TTC549 (cell line): Measurements from ENCODE around the gene SKI.
"Not testable (repeated sequence)": the region's sequence is repeated elsewhere in the genome, so short reads cannot be mapped to it uniquely, and the experiment has no call there.

Experiments used
- FAIRE-seq: peaks from 2 replicates; lab custom pipeline; 2012; peaks lifted over from hg19 to GRCh38; lab: Jason Lieb, UNC

The SKI gene

GRCh38 chr1:2247045-2247394 is 18.9 kb downstream of the SKI start:
- not testable (repeated sequence) for FAIRE-seq

DNA sequence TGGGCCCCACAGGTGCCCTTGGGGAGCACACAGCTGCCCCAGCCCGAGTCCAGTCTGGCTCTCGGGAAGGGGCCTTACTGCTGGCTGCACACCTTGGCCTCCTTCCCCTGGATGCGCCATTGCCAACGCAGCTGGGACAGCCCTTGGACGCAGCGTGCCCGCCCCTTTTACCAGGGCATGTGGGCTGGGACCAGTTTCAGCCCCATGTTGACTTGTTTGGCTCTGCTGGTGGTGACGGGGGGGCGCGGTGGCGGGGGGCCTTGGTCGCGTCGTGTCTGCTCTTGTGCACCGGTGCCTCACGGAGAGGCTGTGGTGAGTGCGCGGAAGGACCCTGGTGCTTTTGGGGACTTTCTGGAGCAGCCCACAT is 19.6 kb downstream of the SKI start:
- FAIRE-seq: no peak

- no peak for FAIRE-seq
Observed at GRCh38 chr1:2248127-2248826, 20.2 kb downstream of the SKI start.

GRCh38 chr1:2248854-2249558 is 20.9 kb downstream of the SKI start:
- FAIRE-seq: no peak

- FAIRE-seq: no peak
Observed at GRCh38 chr1:2249559-2249906, 21.4 kb downstream of the SKI start.

- no peak for FAIRE-seq
Observed at GRCh38 chr1:2250721-2251281, 22.7 kb downstream of the SKI start.

DNA sequence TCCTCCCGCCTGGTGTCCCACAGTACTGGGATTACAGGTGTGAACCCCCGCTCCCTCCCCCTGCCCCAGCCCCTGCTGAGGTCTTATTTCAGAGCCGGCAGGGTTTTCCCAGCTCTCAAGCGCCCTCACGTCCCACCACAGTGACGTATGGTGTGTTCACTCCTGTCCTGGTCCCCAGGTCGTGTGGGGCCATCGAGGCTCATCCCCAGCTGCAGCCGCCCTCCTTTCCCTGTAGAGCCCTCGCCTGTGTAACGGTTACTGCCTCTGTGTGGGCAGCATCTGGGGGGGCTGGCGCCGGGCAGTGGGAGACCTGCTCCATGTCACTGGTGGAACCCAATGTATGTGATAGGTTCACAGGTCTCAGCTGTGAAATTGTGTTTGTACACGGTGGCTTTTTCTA is 23.2 kb downstream of the SKI start:
- no peak for FAIRE-seq

DNA sequence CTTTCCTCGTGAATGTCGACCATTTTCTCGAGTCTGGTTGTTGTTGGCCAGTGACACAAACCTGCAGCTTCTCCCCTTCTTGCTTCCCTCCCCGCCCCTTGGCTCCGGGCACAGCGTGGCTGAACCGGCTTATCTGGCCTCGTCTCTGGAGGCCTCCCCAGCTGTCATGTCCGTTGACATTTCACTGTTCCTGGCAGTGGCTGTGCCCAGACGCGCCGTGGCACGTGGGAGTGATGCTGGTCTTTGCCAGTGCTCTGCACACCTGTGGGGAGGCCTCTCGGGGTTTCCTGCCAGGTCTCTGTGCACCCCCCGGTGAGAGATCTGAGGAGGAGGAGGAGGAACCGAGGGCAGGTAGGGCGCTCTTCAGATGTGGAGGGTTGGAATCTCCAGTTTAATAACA is 23.7 kb downstream of the SKI start:
- no peak for FAIRE-seq

GRCh38 chr1:2252423-2252822 is 24.3 kb downstream of the SKI start:
- FAIRE-seq: no peak

DNA sequence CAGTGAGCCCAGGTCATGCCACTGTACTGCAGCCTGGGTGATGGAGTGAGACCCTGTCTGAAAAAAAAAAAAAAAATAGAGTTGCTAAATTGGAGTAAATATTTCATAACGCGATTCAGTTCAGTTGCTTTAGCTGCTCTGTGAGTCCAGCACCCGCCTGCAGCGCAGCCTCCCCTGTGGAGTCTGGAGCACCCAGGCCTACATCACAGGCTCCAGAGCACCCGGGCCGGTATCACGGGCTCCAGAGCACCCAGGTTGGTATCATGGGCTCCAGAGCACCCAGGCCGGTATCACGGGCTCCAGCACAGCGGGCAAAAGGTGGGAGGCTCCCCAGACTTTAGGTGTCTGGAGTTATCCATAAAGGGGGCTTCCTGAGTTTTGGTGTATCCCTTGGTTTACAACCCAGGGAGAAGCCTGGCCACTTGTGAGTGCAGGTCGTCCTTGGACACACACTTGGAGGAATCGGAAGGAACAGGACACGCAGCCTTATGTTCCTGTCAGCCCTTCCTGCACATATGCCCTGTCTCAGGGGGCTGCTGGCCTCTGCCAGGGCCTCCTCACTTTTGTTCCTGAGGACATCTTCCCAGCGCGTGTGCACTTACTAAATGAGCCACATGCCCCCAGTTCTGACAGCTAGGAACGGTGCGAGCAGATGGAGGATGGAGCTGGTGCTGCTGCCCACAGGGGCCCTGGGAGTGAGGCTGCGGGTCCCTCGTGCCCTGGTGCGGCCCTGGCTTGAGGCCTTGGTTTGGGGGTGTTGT is 25.1 kb downstream of the SKI start:
- no peak for FAIRE-seq

GRCh38 chr1:2253797-2254480 is 25.8 kb downstream of the SKI start:
- no peak for FAIRE-seq

DNA sequence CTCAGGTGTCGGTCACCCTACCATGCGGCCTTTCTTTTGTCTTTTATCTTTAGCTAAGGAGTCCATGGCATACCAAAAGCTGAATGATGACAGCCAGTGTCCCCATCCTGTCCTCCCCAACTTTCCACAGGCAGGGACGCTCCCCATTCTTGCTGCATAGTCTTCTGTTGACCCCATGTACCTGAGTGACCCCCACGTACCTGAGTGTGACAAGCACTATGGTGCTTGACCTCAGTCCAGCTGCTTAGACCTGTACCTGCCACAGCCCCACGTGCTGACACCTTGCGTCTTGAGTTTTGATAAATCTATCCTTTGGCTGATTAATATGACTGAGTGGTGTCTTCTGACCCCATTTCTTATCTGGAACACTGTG is 26.9 kb downstream of the SKI start:
- no peak for FAIRE-seq

DNA sequence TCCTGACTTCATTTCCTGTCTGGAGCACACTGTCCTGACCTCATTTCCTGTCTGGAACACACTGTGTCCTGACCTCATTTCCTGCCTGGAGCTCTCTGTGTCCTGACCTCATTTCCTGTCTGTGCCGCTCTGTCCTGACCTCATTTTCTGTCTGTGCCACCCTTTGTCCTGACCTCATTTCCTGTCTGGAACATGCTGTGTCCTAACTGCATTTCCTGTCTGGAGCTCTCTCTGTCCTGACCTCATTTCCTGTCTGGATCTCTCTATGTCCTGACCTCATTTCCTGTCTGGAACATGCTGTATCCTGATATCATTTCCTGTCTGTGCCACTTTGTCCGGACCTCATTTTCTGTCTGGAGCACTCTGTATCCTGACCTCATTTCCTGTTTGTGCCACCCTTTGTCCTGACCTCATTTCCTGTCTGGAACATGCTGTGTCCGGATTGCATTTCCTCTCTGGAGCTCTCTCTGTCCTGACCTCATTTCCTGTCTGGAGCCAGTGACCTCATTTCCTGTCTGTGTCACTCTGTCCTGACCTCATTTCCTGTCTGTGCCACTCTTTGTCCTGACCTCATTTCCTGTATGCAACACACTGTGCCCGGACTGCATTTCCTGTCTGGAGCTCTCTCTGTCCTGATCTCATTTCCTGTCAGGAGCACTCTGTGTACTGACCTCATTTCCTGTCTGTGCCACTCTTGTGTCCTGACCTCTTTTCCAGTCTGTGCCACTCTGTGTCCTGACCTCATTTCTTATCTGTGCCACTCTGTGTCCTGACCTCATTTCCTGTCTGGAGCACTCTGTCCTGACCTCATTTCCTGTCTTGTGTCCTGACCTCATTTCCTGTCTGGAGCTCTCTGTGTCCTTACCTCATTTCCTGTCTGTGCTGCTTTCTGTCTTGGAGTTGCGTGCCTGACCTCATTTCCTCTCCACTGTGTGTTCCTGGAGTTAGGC is 27.6 kb downstream of the SKI start:
- no peak for FAIRE-seq

DNA sequence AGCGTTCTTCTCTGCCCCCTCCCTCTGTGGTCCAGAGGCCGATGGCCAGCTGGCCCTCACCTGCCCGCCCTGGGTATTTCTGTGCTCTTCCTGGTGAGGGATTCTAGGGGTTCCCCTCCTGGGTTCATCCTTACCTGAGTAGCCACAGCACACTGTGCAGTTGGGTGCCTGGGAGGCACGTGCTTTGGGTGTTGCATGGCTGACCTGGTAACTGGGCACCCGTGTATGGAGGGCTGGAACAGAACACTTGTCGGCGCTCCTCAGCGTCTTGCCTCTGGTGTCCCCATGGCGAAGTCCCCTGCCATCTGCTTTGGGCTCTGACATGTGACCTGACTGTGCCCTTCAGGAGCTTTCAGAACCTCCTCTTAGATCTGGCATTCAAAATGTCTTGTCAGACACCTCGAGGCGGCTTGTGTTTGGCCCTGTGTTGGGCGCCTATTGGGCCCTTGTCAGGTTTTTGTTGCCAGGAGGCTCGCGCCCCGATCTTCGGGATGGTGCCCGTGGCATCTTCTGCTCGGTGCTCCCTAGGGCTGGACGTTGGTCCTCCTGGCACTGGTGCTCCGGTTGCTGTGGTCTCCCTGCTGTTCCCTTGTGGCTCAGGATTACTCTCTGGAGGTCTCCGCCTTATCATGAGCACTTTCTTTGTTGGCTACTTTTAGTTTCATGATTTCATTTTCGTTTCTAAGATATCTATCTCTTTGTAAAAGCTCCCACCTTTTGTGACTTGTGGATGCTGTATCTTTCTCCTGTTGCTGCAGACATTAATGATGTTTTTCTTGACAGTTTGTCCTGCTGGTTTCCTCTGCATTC is 28.5 kb downstream of the SKI start:
- FAIRE-seq: no peak

- no peak for FAIRE-seq
Observed at GRCh38 chr1:2257245-2257627, 29.1 kb downstream of the SKI start.

GRCh38 chr1:2258122-2258681 is 30.1 kb downstream of the SKI start:
- FAIRE-seq: no peak

- no peak for FAIRE-seq
Observed at GRCh38 chr1:2258996-2259395, 30.9 kb downstream of the SKI start.

GRCh38 chr1:2259668-2260402 is 31.7 kb downstream of the SKI start:
- no peak for FAIRE-seq

DNA sequence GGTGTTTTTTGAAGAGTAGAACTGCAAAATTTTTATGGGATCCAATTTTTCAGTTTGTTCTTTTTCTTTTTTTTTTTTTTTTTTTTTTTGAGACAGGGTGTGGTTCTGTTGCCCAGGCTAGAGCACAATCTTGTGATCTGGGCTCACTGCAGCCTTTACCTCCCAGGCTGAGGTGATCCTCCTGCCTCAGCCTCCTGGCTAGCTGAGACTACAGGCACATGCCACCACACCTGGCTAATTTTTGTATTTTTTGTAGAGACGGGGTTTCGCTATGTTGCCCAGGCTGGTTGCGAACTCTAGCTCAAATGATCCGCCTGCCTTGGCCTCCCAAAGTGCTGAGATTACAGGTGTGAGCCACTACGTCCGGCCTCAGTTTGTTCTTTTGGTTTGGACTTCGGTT is 32.4 kb downstream of the SKI start:
- not testable (repeated sequence) for FAIRE-seq

GRCh38 chr1:2260917-2261316 is 32.8 kb downstream of the SKI start:
- FAIRE-seq: no peak
